Endothelial cell of umbilical vein (primary cell): ENCODE data around the gene MAST1. TPM values are rescaled to one million over a fixed set of nuclear protein-coding genes. Genes with fewer than 3 reads are reported as not detected.

ENCODE experiments used
- BruUV-seq: library from RNA; stranded (reverse); fragments of 400-500 nt; replicated peaks from 2 replicates; lab custom pipeline; 2021; lab: Mats Ljungman, UMichigan
- CTCF ChIA-PET: fragments of 300-600, 350-600 bp; sonication (Branson Sonifier 250); formaldehyde crosslinking; loops from one replicate; lab custom pipeline; 2021; ENCODE audit warnings: antibody characterized with exemption, inconsistent platforms; lab: Charles Lee
- POLR2A ChIA-PET: fragments of 300-600, 350-600 bp; sonication (Branson Sonifier 250); formaldehyde crosslinking; loops from one replicate; lab custom pipeline; 2021; ENCODE audit warnings: antibody characterized with exemption, inconsistent platforms; lab: Charles Lee
- DNase-seq: peaks from one replicate; pipeline ENCODE4 v3.0.0-alpha.2; 2011; ENCODE audit warnings: low read depth, low spot score
- FAIRE-seq: peaks from 2 replicates; lab custom pipeline; 2011; peaks lifted over from hg19 to GRCh38; lab: Jason Lieb, UNC
- H2AFZ ChIP-seq: 2 replicates; pipeline ENCODE4 v1.6.0; 2012; ENCODE audit warnings: low read depth, low read length, control low read depth, inconsistent platforms
- H3K27ac ChIP-seq: 2 replicates; pipeline ENCODE4 v1.5.1; 2011; ENCODE audit warnings: low read depth, mild to moderate bottlenecking, control low read depth, low read length, moderate library complexity; ENCODE audit not compliant: insufficient read depth
- H3K27me3 ChIP-seq, 2 experiments: 2 replicates each; pipeline versions ENCODE4 v1.6.0 to v1.6.1; 2011; ENCODE audit warnings: low read length in 2 of 2, mixed read lengths in 1 of 2; ENCODE audit not compliant: control insufficient read depth in 2 of 2, insufficient read depth in 2 of 2
- H3K36me3 ChIP-seq, 2 experiments: 2 replicates in 1 of 2; 3 replicates in 1 of 2; pipeline ENCODE4 v1.5.1; 2011; ENCODE audit warnings: low read length in 2 of 2, mild to moderate bottlenecking in 1 of 2, moderate library complexity in 1 of 2; ENCODE audit not compliant: control insufficient read depth in 2 of 2, insufficient read depth in 2 of 2; ENCODE audit errors: extremely low read depth in 1 of 2
- H3K4me1 ChIP-seq: 3 replicates; pipeline ENCODE4 v1.5.1; 2011; ENCODE audit warnings: mild to moderate bottlenecking, low read length; ENCODE audit not compliant: control insufficient read depth, insufficient read depth; ENCODE audit errors: extremely low read depth
- H3K4me2 ChIP-seq: 2 replicates; pipeline ENCODE4 v1.6.1; 2011; ENCODE audit warnings: low read length, control low read depth, mixed read lengths; ENCODE audit not compliant: insufficient read depth
- H3K4me3 ChIP-seq, 3 experiments: fragments of 200-600 bp in 1 of 3; sonication (generic), shearing (Covaris generic) in 1 of 3; replicated peaks in 1 of 3; 2 replicates each; pipeline ENCODE4 v1.5.1; 2011 to 2016; ENCODE audit warnings: control low read depth in 3 of 3, low read length in 3 of 3, mild to moderate bottlenecking in 2 of 3, inconsistent platforms in 1 of 3, low read depth in 1 of 3, moderate library complexity in 1 of 3; ENCODE audit not compliant: insufficient read depth in 1 of 3
- H3K79me2 ChIP-seq: 2 replicates; pipeline ENCODE4 v1.6.0; 2012; ENCODE audit warnings: low read length, inconsistent platforms; ENCODE audit not compliant: control insufficient read depth, insufficient read depth
- H3K9ac ChIP-seq: replicated peaks from 2 replicates; pipeline ENCODE3; 2011; ENCODE audit warnings: low read length, control low read depth; ENCODE audit not compliant: insufficient read depth; ENCODE audit errors: extremely low read depth
- H3K9me1 ChIP-seq: replicated peaks from 3 replicates; pipeline ENCODE4 v1.6.0; 2011; ENCODE audit warnings: mild to moderate bottlenecking, low read length; ENCODE audit not compliant: control insufficient read depth, insufficient read depth; ENCODE audit errors: extremely low read depth
- H3K9me3 ChIP-seq: replicated peaks from 2 replicates; pipeline ENCODE4 v1.5.1; 2012; ENCODE audit warnings: low read length, inconsistent platforms; ENCODE audit not compliant: control insufficient read depth, insufficient read depth
- H4K20me1 ChIP-seq: replicated peaks from 2 replicates; pipeline ENCODE3; 2011; ENCODE audit warnings: mild to moderate bottlenecking, low read length; ENCODE audit not compliant: control insufficient read depth, insufficient read depth; ENCODE audit errors: extremely low read depth
- CTCF ChIP-seq, 2 donors: IDR thresholded peaks; 1 replicate in 1 of 2; 2 replicates in 1 of 2; pipeline ENCODE4 v1.5.1; 2011; ENCODE audit warnings: low read length in 2 of 2, mild to moderate bottlenecking in 2 of 2, moderate library complexity in 2 of 2, control low read depth in 1 of 2, inconsistent platforms in 1 of 2, low read depth in 1 of 2; ENCODE audit not compliant: insufficient read depth in 1 of 2; ENCODE audit errors: extremely low read depth in 1 of 2
- EZH2 ChIP-seq: IDR thresholded peaks from 2 replicates; pipeline ENCODE4 v1.6.1; 2012; ENCODE audit warnings: borderline replicate concordance, low read depth, mild to moderate bottlenecking, moderate library complexity, low read length, inconsistent platforms; ENCODE audit not compliant: severe bottlenecking
- FOS ChIP-seq: IDR thresholded peaks from 2 replicates; pipeline ENCODE4 v1.6.1; 2011; ENCODE audit warnings: mild to moderate bottlenecking, low read length, moderate library complexity, borderline replicate concordance; ENCODE audit not compliant: insufficient read depth
- GATA2 ChIP-seq: IDR thresholded peaks from 2 replicates; pipeline ENCODE4 v1.7.0; 2011; ENCODE audit warnings: low read depth, mild to moderate bottlenecking, moderate library complexity, mixed read lengths, low read length; ENCODE audit not compliant: insufficient read length, insufficient read depth
- JUN ChIP-seq: IDR thresholded peaks from 2 replicates; pipeline ENCODE4 v1.6.1; 2011; ENCODE audit warnings: borderline replicate concordance, low read depth; ENCODE audit not compliant: insufficient read length, insufficient read depth
- MAX ChIP-seq: IDR thresholded peaks from 2 replicates; pipeline ENCODE4 v1.6.1; 2011; ENCODE audit not compliant: insufficient read depth, insufficient read length
- MYC ChIP-seq: IDR thresholded peaks from one replicate; pipeline ENCODE4 v1.6.1; 2011; ENCODE audit warnings: mild to moderate bottlenecking, low read depth, low read length
- POLR2A ChIP-seq: IDR thresholded peaks from 2 replicates; pipeline ENCODE4 v1.6.1; 2012; ENCODE audit warnings: low read depth, mild to moderate bottlenecking, control low read depth, low read length
- POLR2AphosphoS5 ChIP-seq: IDR thresholded peaks from 2 replicates; pipeline ENCODE4 v1.6.1; 2012; ENCODE audit warnings: low read depth, mild to moderate bottlenecking, control low read depth, low read length, moderate library complexity; ENCODE audit not compliant: insufficient read depth
- dilution Hi-C: fragments of 300-500 bp; cut with MboI; formaldehyde crosslinking; loops from one replicate; pipeline ENCODE4 v1.15.0; 2019; ENCODE audit warnings: low sequenced_read_pairs; ENCODE audit not compliant: extremely low pct_ligation_motif_present
- intact Hi-C: fragments of 100-400 bp; cut with micrococcal nuclease; formaldehyde crosslinking; loops from one replicate; pipeline ENCODE4 v1.10.0; 2022
- polyA plus RNA-seq, 4 experiments: library from polyadenylated mRNA; depleted of rRNA in 3 of 4; stranded (reverse) in 3 of 4; unstranded in 1 of 4; fragments of >200 nt; gene quantifications; 2 replicates each; pipeline versions ENCODE4 v1.2.1 to v1.2.3, GENCODE V29; 2011 to 2012; ENCODE audit warnings: missing spikeins in 1 of 4
- total RNA-seq: library from RNA; stranded (reverse); gene quantifications from 2 replicates; pipeline ENCODE4 v1.2.3, GENCODE V29; 2021

MAST1 gene
- total and polyA plus RNA-seq, 2 donors (not counting 3 experiments of a cell fraction or from before 2014, with no cell fraction given), result 0.13 to 0.46 TPM

DNA sequence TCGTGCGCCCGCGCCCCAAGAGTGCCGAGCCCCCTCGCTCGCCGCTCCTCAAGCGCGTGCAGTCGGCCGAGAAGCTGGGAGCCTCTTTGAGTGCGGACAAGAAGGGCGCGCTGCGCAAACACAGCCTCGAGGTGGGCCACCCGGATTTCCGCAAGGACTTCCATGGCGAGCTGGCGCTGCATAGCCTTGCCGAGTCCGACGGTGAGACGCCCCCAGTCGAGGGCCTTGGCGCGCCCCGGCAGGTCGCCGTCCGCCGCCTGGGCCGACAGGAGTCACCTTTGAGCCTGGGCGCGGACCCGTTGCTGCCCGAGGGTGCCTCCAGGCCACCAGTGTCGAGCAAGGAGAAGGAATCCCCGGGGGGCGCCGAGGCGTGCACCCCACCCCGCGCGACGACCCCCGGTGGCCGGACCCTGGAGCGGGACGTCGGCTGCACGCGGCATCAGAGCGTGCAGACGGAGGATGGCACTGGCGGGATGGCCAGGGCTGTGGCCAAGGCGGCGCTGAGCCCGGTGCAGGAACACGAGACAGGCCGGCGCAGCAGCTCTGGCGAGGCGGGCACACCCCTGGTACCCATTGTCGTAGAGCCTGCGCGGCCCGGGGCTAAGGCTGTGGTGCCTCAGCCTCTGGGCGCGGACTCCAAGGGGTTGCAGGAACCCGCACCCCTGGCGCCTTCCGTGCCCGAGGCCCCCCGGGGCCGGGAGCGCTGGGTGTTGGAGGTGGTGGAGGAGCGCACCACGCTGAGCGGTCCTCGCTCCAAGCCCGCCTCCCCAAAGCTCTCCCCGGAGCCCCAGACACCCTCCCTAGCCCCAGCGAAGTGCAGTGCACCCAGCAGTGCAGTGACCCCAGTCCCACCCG, 35.8 kb downstream of the MAST1 start:
- FAIRE-seq (no peak), DNase-seq (no peak)
- no peak overlapping the region for H3K9ac ChIP-seq
- no peaks in the 10 kb centered on the region for H3K9me3 ChIP-seq
- dilution Hi-C loops, result no loop called here
- H3K27ac ChIP-seq, result no peak overlapping the region
- peaks cover 0 to 5% of the 10 kb centered on the region in 2 experiments for H3K36me3 ChIP-seq
- no peak overlapping the region for H2AFZ ChIP-seq
- CTCF ChIA-PET, result interaction anchor here (1.2 to 1.4 kb wide), 2 partner anchors 11 to 108 kb away, joined by 3 to 6 read pairs; no protein-coding TSS in a partner anchor
- TF ChIP-seq POLR2AphosphoS5 (no peak), FOS (no peak), GATA2 (no peak), POLR2A (no peak), EZH2 (no peak), JUN (no peak), CTCF (IDR thresholded peaks at IDR 0.05; ENCODE audit: extremely low read depth in 1 of 2, insufficient read depth in 1 of 2, low read depth in 1 of 2, low read length in 2 of 2) (no peak), MAX (no peak), MYC (no peak)
- H4K20me1 ChIP-seq, result no peaks in the 10 kb centered on the region
- H3K79me2 ChIP-seq, result no peaks in the 10 kb centered on the region
- H3K4me2 ChIP-seq, result no peak overlapping the region
- no peaks in the 10 kb centered on the region for H3K4me1 ChIP-seq
- H3K27me3 ChIP-seq, result no peaks in the 10 kb centered on the region
- no peaks in the 10 kb centered on the region for H3K9me1 ChIP-seq
- POLR2A ChIA-PET, result no interaction called here
- H3K4me3 ChIP-seq, result no peak overlapping the region
- intact Hi-C loops, result no loop called here
- no TSS peak for BruUV-seq
